ENCODE measurements around the gene ACTR6.
"Not testable (repeated sequence)": the region's sequence is repeated elsewhere in the genome, so short reads cannot be mapped to it uniquely, and the experiment has no call there.

Gene ACTR6

DNA sequence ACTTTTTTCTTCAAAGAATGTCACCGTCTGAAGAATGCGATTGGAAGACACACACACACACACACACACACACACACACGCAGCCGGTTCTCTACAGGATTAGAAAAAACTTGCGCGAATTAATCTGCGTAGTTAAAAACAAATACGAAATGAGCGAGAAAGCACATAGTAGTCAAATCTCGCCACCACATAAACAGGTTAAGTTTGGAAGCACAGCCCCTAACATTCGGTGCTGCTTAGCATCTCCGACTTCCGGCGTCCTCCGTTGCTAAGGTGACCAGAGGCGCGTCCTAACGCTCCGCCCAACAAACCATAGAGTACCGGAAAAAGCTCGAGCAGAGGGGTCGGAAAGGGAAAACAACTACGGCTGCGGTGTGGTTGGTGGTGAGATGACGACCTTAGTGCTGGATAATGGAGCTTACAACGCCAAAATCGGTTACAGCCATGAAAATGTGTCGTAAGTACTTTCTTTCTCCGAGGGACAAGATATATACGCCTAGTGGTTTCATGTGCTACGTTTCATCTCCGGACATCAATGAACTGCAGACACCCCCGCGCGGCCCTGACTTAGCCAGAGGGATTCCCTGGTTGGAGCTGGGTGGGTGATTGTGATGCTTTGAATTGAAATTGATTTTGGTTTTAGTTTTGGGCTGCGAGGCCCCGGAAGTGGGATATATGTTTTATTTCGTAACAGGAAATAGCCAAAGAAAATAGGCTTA lies at the start of gene ACTR6:
Gene ACTR6 (plus strand): TSS at position 353 of the 719 bp plus-strand sequence. CDS start 37 bp downstream, at position 390.
- intact Hi-C loops (cut with DNase I), result loop anchor here (1.0 kb wide), 1 partner anchor 58 kb away; the partner anchor contains the start of gene BLTP3B
- peak; percentile 86 to 99 (median 94) for DNase-seq

DNA sequence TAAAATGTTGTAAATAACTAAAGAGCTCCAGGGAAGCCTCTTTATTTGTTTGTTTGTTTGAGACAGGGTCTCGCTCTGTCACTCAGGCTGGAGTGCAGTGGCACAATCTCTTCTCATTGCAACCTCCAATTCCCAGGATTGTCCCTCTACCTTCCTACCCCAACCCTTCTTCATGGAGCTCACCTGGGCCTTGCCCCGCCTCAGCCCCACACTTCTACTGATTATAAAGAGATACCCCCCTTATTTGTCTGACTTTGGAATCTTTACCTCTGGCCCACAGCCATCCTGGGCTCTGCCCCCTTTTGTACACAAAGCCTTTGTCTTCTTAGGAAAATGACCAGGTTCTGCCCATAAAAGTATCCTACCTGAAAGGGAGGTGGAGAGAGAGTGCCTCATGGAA lies 48.8 kb upstream of the ACTR6 start:
- intact Hi-C loops (cut with DNase I), result no loop called here
- no peak for DNase-seq

DNA sequence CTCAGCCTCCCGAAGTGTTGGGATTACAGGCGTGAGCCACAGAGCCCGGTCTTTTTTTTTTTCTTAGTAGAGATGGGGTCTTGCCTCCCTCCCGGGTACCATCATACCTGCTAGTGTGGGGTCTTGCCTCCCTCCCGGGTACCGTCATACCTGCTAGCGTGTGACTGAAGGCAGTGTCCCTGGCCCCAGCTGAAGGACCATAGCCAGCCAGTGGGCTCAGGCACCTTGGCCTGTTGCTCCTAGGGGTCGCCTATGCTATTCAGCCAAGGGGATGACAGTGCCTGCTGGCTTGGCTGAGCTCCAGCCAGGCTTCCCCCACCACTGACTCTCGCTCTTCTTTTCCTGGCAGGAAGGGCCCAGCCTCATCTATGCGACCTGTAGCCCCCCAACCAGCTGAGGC lies 47.5 kb upstream of the ACTR6 start:
- DNase-seq, result no peak
- intact Hi-C loops (cut with DNase I), result no loop called here

DNA sequence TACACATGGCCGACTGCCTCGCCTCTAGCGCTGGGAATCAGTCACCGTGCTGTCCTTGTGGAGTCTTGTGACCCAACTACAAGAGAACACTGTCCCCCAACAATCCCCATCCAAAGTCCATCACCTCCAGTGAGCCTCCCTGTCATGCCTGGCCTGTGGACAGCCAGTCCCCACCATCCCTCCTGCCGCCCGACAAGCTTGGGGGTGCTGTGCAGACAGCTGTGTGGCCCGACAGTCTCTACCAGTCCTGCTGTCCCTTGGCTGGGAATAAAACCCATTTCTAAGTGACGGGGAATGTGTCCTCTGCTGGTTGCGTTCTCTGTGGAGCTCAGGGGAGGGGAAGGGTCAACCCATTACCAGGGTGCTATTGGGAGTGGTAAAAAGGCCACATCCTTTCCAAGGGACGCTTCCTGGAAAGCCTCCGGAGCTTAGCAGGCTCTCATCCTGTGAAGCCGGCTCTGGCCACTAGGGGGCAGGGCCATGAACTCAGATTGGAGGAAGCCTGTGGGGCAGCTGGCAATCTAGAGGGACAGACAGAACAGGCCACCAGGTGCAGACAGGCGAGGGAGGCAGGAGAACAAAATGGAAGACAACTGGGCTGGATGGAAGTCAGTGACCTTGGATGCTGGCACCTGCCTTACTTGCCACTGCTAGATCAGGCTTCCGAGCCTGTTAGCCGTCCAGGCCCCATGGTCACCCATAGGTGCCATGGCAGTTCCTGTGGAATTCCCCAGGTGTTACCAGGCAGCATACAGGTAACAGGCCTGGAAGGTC lies 46.0 kb upstream of the ACTR6 start:
- intact Hi-C loops (cut with DNase I), result no loop called here
- DNase-seq, result peak in 5 of 10 donors; percentile 40 to 87 (median 48)

DNA sequence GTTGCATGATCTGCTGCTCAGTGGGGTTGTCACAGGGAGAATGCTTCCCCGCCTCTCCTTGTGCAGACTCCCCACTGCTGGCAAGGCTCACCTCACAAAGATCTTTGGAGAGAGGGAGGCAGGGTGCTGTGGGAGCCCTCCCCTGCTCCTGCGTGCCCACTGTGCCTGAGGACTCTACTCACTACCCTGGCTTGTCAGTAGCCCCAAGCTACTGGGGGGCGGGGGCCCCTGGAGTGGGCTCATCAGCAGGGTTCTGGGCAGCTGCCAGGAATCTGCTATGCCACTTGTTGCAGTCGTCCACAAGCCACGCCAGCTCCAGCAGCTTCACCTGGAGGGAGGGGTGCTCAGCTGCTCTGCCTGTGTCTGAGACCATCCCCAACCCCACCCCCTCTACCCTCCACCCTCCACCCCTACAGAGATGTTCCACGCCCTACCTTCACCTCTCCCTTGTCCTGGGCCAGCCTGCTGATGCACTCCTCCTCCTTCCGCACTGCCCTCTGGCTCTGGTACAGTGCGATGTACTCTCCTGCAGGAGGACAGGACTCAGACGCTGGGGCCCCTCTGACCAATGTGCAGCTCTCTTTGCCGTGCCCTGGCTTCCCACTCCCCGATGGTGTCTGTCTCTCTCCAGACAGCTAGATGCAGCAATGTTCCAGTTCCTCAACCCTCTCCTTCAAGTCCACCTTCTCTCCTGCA lies 43.7 kb upstream of the ACTR6 start:
- intact Hi-C loops (cut with DNase I), result no loop called here
- no peak for DNase-seq

DNA sequence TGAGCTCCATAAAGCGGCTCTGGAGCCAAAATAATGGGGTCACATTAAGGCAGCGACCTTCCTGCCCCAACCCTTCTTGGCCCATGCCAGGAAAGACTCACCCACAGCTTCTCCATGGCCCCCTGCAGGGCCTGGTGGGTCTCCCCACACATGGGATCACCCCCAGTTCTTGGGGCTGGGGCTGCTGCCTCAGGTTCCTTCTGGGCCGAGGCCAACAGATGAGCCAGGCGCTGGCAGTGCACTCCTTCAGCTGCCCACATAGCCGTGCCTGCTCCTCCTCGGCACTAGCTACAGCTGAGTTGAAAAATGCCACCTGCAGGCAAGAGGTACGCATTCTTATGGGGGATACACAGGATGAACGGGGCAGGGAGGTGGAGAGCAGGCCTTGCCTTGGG lies 43.2 kb upstream of the ACTR6 start:
- no peak for DNase-seq
- intact Hi-C loops (cut with DNase I), result no loop called here

DNA sequence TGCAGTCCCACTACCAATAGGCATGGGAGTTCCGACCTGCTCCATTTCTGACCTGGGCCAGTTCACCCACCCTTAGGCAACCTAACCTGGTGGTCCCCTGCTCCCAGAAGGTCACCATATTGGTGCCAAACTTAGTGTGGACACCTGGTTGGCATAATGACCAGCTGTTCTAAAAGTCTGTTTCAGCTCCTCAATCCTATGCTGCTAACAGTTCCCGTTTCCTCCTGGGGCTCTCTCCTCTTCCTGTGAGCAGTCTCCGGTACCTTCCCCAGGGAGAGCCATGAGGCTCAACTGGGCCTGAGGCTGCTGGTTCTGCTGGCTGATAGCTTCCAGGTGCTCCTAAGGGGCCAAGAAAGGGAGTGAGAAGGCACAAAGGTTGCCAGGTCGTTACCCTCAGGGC lies 42.1 kb upstream of the ACTR6 start:
- intact Hi-C loops (cut with DNase I), result no loop called here
- no peak for DNase-seq

DNA sequence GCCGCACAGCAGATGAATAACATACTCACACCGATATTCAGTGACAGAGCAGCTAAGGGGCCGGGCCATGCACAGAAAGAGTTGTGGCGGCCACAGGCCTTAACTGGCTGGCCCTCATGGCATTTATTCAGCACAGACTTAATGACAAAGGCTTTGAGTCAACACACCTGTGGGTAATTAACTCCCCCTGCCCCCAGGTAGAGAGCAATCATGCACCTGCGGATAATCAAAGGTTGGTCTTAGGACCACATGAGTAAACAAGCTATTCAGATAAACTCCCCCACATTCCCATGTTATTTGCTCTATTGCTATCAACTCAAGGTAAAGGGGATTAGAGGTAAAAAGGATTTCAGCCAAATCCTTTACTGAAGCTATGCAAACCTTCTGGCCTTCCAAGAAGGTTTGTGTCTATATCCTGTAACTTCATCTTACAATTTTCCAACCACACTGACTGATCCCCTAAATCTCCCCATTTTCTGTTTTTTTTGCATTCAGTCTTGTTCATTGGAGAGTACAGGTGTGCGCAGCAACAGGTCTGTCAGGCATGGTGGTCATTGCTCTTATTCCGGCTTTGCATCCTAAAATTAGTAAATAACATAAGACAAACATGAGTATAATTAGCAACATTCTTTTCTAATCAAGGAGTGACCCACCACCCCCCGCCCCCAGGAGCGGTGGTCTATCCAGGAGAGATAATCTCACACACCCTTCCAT lies 41.1 kb upstream of the ACTR6 start:
- intact Hi-C loops (cut with DNase I), result no loop called here

DNA sequence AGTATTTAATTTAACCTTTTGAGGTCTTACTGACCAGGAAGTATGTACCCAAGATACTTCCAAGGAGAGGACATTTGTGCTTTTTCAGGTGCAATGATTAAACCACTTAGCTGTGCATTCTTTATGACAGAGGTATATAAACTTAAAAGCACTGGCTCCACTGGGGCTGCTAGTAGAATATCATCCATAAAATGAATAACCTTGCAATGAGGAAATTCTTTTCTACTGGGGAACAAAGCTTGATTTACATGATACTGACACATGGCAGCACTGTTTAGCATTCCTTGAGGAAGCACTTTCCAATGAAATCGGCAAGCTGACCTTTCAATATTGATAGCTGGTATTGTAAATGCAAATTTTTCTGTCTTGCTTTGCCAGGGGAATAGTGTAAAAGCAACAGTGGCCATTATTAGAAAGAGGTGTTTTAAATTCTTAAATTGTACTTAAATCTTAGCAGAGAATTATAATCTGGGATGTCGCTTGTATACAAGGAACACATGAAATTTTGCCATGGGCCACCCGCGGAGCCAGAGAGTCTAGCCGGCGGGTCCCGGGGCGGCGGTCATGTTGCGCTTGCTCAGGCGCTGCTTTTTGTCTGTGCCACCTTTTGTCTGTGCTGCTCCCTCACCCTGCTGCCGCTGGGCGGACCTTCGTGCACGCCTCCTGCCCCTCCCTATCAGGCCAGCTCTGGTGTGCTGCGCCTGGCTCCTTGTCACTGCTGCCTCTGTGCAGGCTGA lies 37.0 kb upstream of the ACTR6 start:
- intact Hi-C loops (cut with DNase I), result no loop called here
- DNase-seq, result peak; percentile 40 to 96 (median 66)

More for the DNA sequence above, 41.1 kb upstream of the ACTR6 start:
- no peak for DNase-seq

DNA sequence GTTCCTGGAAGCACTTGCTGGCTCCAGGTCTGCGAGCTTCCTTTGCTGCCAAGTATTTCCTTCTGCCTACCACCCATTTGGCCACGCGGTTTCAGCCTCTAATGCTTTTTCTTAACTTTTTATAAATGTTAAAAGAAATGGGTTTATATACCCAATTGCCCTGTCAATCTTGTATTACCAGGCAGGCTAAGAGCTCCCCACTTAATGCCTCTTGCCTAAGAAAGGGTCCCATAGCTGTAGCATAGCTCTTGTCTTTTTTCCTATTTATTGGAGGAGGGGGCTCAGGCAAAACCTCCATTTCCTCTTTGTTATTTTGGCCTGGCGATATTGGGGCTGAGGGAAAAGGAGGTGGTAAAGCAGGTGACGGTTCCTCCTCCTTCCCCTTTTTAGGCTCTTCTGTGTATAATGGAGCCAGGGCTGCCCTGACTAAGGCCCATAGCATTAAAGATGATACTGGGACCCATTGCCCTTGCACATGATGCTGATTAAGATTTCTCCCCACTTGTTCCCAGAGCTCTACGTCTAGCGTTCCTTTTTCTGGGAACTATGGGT lies 36.4 kb upstream of the ACTR6 start:
- no peak for DNase-seq
- intact Hi-C loops (cut with DNase I), result no loop called here

DNA sequence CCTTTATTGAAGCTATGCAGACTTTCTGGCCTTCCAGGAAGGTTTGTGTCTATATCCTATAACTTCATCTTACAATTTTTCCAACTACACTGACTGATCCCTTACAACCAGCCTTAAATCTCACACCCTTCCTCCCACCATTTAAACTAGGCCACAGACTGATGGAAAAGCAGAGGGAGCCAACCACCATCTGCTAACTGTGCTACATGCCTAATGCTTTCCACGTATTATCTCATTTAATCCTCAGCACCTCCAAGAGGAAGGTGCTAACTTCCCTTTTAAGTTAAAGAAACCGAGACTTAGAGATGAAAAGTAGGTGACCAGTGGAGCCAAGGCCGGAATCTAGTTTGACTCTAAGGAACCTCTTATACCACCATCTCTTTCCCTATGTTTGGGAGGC lies 35.3 kb upstream of the ACTR6 start:
- no peak for DNase-seq

DNA sequence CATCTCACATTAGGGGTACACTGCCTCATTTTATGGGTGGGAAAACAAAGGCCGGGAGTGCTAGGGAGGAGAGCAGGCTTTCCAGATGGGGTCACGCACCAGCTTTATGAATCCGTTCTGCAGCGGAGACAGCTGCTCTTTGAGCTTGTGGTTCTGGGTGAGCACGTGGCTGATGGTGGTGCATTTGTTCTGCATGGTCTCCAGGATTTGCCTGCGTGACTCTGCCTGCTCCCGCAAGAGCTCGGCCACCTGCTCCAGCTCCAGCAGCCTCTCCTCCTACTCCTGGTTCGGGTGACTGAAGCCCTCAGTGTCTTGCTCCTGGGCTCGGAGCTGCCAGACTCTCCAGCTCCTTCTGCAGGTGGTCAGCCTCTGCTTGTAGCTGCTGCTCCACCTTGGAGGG lies 34.4 kb upstream of the ACTR6 start:
- no peak for DNase-seq
- intact Hi-C loops (cut with DNase I), result no loop called here

More for the DNA sequence above, 35.3 kb upstream of the ACTR6 start:
- intact Hi-C loops (cut with DNase I), result no loop called here

DNA sequence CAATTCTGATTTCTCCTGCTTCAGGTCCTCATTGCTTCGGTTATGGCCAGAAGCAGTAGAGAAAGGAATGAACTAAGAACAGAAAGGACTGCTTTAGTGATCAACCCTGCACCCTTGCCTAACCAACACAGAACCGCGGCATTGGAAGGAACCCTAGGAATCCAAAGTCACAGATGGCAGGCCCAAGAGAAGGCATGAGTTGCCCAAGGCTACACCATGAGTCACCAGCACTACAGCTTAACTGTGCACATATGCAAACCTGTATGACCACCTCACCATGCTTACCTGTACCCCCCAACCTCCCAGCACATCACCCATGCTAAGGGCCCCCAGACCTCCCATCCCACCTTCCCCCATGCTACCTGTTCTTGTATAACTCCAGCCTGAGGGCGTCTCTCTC lies 32.1 kb upstream of the ACTR6 start:
- DNase-seq, result no peak
- intact Hi-C loops (cut with DNase I), result no loop called here

DNA sequence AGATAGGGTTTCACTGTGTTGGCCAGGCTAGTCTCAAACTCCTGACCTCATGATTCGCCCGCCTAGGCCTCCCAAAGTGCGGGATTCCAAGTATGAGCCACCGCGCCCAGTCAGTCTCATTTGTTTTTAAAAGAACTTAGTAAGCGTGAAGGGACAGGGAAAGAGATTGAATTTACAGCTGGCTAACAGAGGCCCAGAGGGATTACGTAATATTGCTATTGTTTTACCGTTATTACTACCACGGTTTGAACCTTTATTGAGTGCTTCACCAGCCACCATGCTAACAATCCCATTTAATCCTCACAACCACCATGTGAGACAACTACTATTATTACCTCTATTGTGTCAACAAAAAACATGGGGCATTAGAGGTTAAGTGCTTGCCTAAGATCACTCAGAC lies 31.3 kb upstream of the ACTR6 start:
- DNase-seq, result no peak
- intact Hi-C loops (cut with DNase I), result no loop called here

DNA sequence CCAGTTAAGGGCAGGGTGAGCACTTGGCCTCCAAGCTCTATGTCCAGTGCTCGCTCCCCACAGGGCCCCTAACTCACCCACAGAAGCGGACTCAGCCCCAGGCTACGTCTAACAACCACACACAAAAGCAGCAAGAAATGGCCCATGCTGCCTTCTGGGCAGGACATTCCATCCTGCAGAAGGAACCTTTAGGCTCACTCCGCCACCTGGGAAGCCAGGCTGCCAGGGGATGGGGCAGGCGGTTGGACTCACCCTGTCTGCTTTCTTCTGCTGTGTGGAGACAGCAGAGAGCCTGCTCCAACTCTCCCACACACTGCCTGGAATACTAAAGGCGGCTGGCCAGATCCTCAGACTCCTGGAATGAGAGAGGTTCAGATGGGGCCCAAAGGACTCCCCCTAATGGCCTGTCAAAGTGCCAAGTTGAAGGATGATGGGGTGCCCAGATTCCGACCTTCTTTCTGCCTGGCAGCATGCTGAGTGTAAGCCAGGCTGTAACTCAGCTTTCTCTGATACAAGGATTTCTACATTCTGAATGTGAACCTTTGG lies 30.2 kb upstream of the ACTR6 start:
- DNase-seq, result peak in 2 of 10 donors; percentile 18 to 77
- intact Hi-C loops (cut with DNase I), result no loop called here

DNA sequence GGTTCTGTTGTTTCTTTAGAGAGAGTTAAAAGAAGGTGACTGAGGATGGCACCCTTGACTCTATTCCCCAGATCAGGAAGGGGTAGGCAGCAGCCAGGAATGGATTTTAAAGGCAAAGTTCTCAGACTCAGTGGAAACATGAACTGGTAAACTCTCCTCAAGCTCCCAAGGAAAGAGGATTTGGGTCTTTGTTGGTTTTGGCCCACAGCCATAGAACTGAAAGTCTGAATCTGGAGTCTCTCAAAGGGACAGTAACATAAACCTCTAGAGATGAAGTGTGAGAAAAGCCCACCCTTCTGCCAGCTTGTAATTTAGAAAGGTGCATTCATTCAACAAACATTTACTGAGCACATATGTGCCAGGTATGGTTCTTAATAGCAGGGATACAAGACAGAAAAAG lies 29.4 kb upstream of the ACTR6 start:
- intact Hi-C loops (cut with DNase I), result no loop called here
- no peak for DNase-seq

DNA sequence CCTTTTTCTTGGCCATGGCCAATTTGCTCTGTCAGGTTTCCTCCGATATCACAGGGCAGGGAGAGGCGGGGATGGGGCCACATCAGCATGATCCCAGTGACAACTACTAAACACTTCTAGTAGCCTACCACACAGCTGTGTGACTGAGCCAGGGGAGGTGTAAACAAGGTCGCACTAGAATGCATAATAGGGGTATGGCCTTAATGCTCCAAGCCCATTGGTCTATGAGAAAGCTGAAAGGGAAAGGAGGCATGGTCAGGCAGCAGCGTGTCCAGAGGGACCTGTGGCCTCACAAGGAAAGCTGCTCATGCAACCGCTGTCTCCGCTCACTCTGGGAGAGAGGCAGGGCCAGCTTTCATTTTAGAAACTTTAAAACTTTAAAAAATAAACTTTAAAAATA lies 27.5 kb upstream of the ACTR6 start:
- intact Hi-C loops (cut with DNase I), result no loop called here
- no peak for DNase-seq

DNA sequence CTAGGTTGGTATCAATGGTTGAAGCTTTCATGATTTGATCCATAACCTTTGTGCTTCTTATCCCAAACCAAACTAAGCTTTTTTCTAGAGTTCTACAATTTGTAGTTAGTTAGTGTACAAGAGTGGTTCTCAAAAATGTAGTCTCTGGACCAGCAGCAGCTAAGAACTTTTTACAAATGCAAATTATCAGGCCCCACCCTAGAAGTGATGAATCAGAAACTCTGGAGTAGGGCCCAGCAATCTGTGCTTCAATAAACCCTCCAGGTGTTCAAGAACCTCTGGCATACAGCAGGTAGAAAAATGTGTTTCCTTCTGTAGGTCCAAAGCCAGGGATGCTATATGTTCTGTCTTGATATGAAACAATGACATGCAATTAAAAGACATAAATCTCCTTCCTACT lies 26.1 kb upstream of the ACTR6 start:
- intact Hi-C loops (cut with DNase I), result no loop called here
- DNase-seq, result no peak

DNA sequence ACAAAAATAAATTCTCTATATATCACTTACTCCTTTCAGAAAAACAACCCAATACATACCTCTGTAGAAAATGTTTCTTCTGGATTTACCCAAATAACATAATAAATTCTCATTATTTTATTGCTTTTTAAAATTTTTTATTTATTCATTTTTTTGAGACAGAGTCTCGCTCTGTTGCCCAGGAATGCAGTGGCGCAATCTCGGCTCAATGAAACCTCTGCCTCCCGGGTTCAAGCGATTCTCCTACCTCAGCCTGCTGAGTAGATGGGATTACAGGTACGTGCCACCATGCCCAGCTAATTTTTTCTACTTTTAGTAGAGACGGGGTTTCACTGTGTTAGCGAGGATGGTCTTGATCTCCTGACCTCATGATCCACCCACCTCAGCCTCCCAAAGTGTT lies 24.1 kb upstream of the ACTR6 start:
- DNase-seq; intact Hi-C loops (cut with DNase I): not testable (repeated sequence)
